ENCODE measurements around the gene STARD10. TPM values are rescaled to one million over a fixed set of nuclear protein-coding genes. Genes with fewer than 3 reads are reported as not detected.

STARD10 gene
- total RNA-seq, 1 experiment from 2014 or later: 58.4 TPM

GRCh38 chr11:72745511-72745910 is 48.3 kb downstream of the STARD10 start:
- ChIA-PET CTCF (no interaction called here), POLR2A (no interaction called here), RAD21 (ENCODE audit: low non-redundant PET in 1 of 2, low total read pairs in 2 of 2, uncharacterized antibody in 2 of 2, unreplicated experiment in 2 of 2) (no interaction called here)
- intact Hi-C loops (cut with micrococcal nuclease): no loop called here
- BruUV-seq (replicated peaks): no TSS peak
- no peaks in the 10 kb centered on the region for H3K27me3 ChIP-seq (ENCODE audit: insufficient read depth, low read length)
- ATAC-seq: no peak
- peaks cover 9 to 21% of the 10 kb centered on the region in 2 experiments for H3K4me1 ChIP-seq (ENCODE audit: control insufficient read depth in 1 of 2, insufficient read depth in 2 of 2, low read length in 2 of 2)
- no peaks in the 10 kb centered on the region for H3K36me3 ChIP-seq (ENCODE audit: control insufficient read depth in 1 of 2, insufficient read depth in 2 of 2, low read length in 2 of 2)
- TF ChIP-seq POLR2A (IDR thresholded peaks at IDR 0.05; ENCODE audit: borderline replicate concordance, extremely low read depth, insufficient read depth, insufficient read length) (no peak), CEBPB (IDR thresholded peaks at IDR 0.05; ENCODE audit: low read depth) (no peak), SP1 (IDR thresholded peaks at IDR 0.05; ENCODE audit: low read depth) (no peak), ELF1 (IDR thresholded peaks at IDR 0.05; ENCODE audit: borderline replicate concordance, low read depth) (no peak), REST (IDR thresholded peaks at IDR 0.05; ENCODE audit: low read depth) (no peak), EZH2phosphoT487 (IDR thresholded peaks at IDR 0.05; ENCODE audit: borderline replicate concordance) (no peak), CTCF (IDR thresholded peaks at IDR 0.05 in 2 of 3, conservative IDR thresholded peaks at IDR 0.05 in 1 of 3; ENCODE audit: borderline replicate concordance in 1 of 3, insufficient read depth in 1 of 3, low read depth in 2 of 3, low read length in 2 of 3) (no peak), SRF (IDR thresholded peaks at IDR 0.05; ENCODE audit: low read depth) (no peak), CBX3 (IDR thresholded peaks at IDR 0.05; ENCODE audit: low read depth) (no peak), ATF3 (IDR thresholded peaks at IDR 0.05) (no peak), MAX (IDR thresholded peaks at IDR 0.05) (no peak)
- H3K9me3 ChIP-seq (ENCODE audit: control insufficient read depth in 1 of 2, insufficient read depth in 1 of 2, low read depth in 1 of 2, low read length in 2 of 2): no peaks in the 10 kb centered on the region
- no peak overlapping the region for H3K9ac ChIP-seq (ENCODE audit: low read length)
- no peak overlapping the region for H3K4me3 ChIP-seq (replicated peaks in 1 of 2; ENCODE audit: low read depth in 1 of 2, low read length in 2 of 2)
- no peak for DNase-seq (ENCODE audit: low read depth, low spot score)
- H3K79me2 ChIP-seq (ENCODE audit: insufficient read depth, low read length): peaks cover 8% of the 10 kb centered on the region; the same call in 1 of the 2 replicates
- no peaks in the 10 kb centered on the region for H4K20me1 ChIP-seq (ENCODE audit: insufficient read depth)
- H2AFZ ChIP-seq (ENCODE audit: low read depth, low read length, poor library complexity, severe bottlenecking): no peak overlapping the region
- no peak overlapping the region for H3K4me2 ChIP-seq (ENCODE audit: low read length)
- no peaks in the 10 kb centered on the region for H3K9me2 ChIP-seq (ENCODE audit: insufficient read depth)
- no peak overlapping the region for H3K27ac ChIP-seq (ENCODE audit: low read depth, low read length)

Data from HCT116 (cell line).